ENCODE data around the gene SH2B2. TPM values are rescaled to one million over a fixed set of nuclear protein-coding genes. Genes with fewer than 3 reads are reported as not detected.

Gene SH2B2

Small RNAs within 50 kb of the gene (small RNA-seq; reads per million reads assigned to genes)
- gene AC005088.1 (ENCODE audit: low read depth) (not detected), gene MIR4285 (ENCODE audit: low read depth) (not detected), gene RF00019 (ENCODE audit: low read depth) (not detected)

All from mesenchymal stem cell (in vitro differentiated cells and primary cell).